ENCODE measurements around the gene NUP85. TPM values are rescaled to one million over a fixed set of nuclear protein-coding genes. Genes with fewer than 3 reads are reported as not detected.

The NUP85 gene
- polyA plus RNA-seq, 2 of the 4 experiments (the other 2 are of a cell fraction), result 83.4 to 110 TPM

DNA sequence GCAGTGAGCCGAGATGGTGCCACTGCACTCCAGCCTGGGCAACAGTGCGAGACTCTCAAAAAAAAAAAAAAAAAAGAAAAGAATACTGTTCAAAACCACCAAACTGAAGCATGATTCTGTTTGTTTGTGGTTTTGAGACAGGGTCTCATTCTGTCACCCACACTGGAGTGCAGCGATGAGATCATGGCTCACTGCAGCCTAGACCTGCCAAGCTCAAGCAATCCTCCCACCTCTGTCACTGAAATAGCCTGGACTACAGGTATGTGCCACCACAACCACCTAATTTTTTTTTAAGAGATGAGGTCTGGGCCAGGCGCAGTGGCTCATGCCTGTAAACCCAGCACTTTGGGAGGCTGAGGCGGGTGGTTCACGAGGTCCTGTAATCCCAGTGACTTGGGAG is 27.0 kb upstream of the NUP85 start:
- no peak for TF ChIP-seq SREBF2 (IDR thresholded peaks at IDR 0.05)
- TF ChIP-seq SMC3 (IDR thresholded peaks at IDR 0.05), result no peak
- no peak for TF ChIP-seq CBX8 (IDR thresholded peaks at IDR 0.05)
- no peak for TF ChIP-seq RAD21 (conservative IDR thresholded peaks at IDR 0.05 in 1 of 2, IDR thresholded peaks at IDR 0.05 in 1 of 2)
- no peak for DNase-seq (ENCODE audit: low read depth in 1 of 2, low spot score in 1 of 2)
- no peak overlapping the region for H3K4me3 ChIP-seq
- WGBS (ENCODE audit: missing lambda C conversion rate), result 90% methylated on average over 6 of the region's 6 CpGs
- H3K9me3 ChIP-seq, result no peaks in the 10 kb centered on the region
- H3K4me2 ChIP-seq, result no peak overlapping the region
- no peak for ATAC-seq
- ChIA-PET CTCF (interaction anchor here (0.9 to 4.1 kb wide), 2 partner anchors 21 to 64 kb away, joined by 4 to 16 read pairs; no protein-coding TSS in a partner anchor), POLR2A (no interaction called here)
- H3K4me1 ChIP-seq, result peaks cover 13% of the 10 kb centered on the region; the same call in 2 of the 3 replicates
- FAIRE-seq, result no peak
- H3K27ac ChIP-seq, result no peak overlapping the region

- Histone ChIP-seq H3K4me3 (peak overlapping the region; percentile 96), H3K4me1 (peaks cover 15% of the 10 kb centered on the region; the same call in 2 of the 3 replicates), H3K27ac (peak overlapping the region; percentile 93 to 98; a peak in 3 of 6 replicates), H3K9me3 (no peaks in the 10 kb centered on the region), H3K4me2 (peak overlapping the region; percentile 88)
- no peak for TF ChIP-seq GATA3 (IDR thresholded peaks at IDR 0.05; ENCODE audit: borderline replicate concordance)
- TF ChIP-seq RNF2 (IDR thresholded peaks at IDR 0.05; ENCODE audit: borderline replicate concordance, low read depth), result no peak
- no peak for TF ChIP-seq CBX8 (IDR thresholded peaks at IDR 0.05)
- TF ChIP-seq HOXB5 (CRISPR knock-in tag; IDR thresholded peaks at IDR 0.05), result no peak
- TF ChIP-seq FOSL2 (IDR thresholded peaks at IDR 0.05), result no peak
- TF ChIP-seq FOSL2 (CRISPR knock-in tag; IDR thresholded peaks at IDR 0.05), result no peak
- no peak for TF ChIP-seq RAD21 (conservative IDR thresholded peaks at IDR 0.05 in 1 of 2, IDR thresholded peaks at IDR 0.05 in 1 of 2)
- no peak for TF ChIP-seq NR3C1 (IDR thresholded peaks at IDR 0.05)
- TF ChIP-seq, protein P1, sequence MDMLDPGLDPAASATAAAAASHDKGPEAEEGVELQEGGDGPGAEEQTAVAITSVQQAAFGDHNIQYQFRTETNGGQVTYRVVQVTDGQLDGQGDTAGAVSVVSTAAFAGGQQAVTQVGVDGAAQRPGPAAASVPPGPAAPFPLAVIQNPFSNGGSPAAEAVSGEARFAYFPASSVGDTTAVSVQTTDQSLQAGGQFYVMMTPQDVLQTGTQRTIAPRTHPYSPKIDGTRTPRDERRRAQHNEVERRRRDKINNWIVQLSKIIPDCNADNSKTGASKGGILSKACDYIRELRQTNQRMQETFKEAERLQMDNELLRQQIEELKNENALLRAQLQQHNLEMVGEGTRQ (IDR thresholded peaks at IDR 0.05), result no peak
- no peak for TF ChIP-seq ESRRA (IDR thresholded peaks at IDR 0.05; ENCODE audit: borderline replicate concordance, low read length)
- TF ChIP-seq NPAS2 (CRISPR knock-in tag; IDR thresholded peaks at IDR 0.05; ENCODE audit: borderline replicate concordance), result no peak
- TF ChIP-seq, protein P2, sequence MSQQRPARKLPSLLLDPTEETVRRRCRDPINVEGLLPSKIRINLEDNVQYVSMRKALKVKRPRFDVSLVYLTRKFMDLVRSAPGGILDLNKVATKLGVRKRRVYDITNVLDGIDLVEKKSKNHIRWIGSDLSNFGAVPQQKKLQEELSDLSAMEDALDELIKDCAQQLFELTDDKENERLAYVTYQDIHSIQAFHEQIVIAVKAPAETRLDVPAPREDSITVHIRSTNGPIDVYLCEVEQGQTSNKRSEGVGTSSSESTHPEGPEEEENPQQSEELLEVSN (IDR thresholded peaks at IDR 0.05; ENCODE audit: borderline replicate concordance, low read depth), result no peak
- TF ChIP-seq, protein P3, sequence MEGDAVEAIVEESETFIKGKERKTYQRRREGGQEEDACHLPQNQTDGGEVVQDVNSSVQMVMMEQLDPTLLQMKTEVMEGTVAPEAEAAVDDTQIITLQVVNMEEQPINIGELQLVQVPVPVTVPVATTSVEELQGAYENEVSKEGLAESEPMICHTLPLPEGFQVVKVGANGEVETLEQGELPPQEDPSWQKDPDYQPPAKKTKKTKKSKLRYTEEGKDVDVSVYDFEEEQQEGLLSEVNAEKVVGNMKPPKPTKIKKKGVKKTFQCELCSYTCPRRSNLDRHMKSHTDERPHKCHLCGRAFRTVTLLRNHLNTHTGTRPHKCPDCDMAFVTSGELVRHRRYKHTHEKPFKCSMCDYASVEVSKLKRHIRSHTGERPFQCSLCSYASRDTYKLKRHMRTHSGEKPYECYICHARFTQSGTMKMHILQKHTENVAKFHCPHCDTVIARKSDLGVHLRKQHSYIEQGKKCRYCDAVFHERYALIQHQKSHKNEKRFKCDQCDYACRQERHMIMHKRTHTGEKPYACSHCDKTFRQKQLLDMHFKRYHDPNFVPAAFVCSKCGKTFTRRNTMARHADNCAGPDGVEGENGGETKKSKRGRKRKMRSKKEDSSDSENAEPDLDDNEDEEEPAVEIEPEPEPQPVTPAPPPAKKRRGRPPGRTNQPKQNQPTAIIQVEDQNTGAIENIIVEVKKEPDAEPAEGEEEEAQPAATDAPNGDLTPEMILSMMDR (IDR thresholded peaks at IDR 0.05), result no peak
- TF ChIP-seq ATOH8 (CRISPR knock-in tag; IDR thresholded peaks at IDR 0.05; ENCODE audit: low read depth), result no peak
- TF ChIP-seq, protein P4, sequence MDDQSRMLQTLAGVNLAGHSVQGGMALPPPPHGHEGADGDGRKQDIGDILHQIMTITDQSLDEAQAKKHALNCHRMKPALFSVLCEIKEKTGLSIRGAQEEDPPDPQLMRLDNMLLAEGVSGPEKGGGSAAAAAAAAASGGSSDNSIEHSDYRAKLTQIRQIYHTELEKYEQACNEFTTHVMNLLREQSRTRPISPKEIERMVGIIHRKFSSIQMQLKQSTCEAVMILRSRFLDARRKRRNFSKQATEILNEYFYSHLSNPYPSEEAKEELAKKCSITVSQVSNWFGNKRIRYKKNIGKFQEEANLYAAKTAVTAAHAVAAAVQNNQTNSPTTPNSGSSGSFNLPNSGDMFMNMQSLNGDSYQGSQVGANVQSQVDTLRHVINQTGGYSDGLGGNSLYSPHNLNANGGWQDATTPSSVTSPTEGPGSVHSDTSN (IDR thresholded peaks at IDR 0.05), result no peak
- DNase-seq (ENCODE audit: low read depth in 1 of 2, low spot score in 1 of 2) (no peak), FAIRE-seq (no peak), ATAC-seq (no peak)
- POLR2A ChIA-PET, result interaction anchor here (0.6 to 0.8 kb wide), 2 partner anchors 9 to 21 kb away, joined by 3 to 6 read pairs; no protein-coding TSS in a partner anchor
- WGBS (ENCODE audit: missing lambda C conversion rate), result 24% methylated on average over 8 of the region's 8 CpGs
- CTCF ChIA-PET, result interaction anchor here (0.5 to 4.1 kb wide), 10 partner anchors 8 to 297 kb away, joined by 3 to 16 read pairs (median 6); no protein-coding TSS in a partner anchor
Measured at GRCh38 chr17:75181110-75181509, 24.4 kb upstream of the NUP85 start.

Data from A549 (cell line).